ENCODE measurements around the gene SMARCAD1. TPM values are rescaled to one million over a fixed set of nuclear protein-coding genes. Genes with fewer than 3 reads are reported as not detected.
A peak's percentile ranks its signal among the peaks of the same experiment; 100 is the strongest.

The SMARCAD1 gene
- total RNA-seq (10 to 100 TPM; 19.5 to 58.3 TPM), polyA plus RNA-seq (1 to 10 TPM; 7.5 to 9.3 TPM)
- long read RNA-seq, donor 1, full-length matches to known transcripts, result 2 of 2 reads
- long read RNA-seq, donor 1, partial matches to known transcripts, result 0 of 2 reads
- long read RNA-seq, donor 1, other reads (novel, unspliced or antisense), result 0 of 2 reads
- long read RNA-seq, donor 2, full-length matches to known transcripts, result 1 of 1 reads
- long read RNA-seq, donor 2, partial matches to known transcripts, result 0 of 1 reads
- long read RNA-seq, donor 2, other reads (novel, unspliced or antisense), result 0 of 1 reads
- long read RNA-seq, donor 3, full-length matches to known transcripts, result 1 of 1 reads
- long read RNA-seq, donor 3, partial matches to known transcripts, result 0 of 1 reads
- long read RNA-seq, donor 3, other reads (novel, unspliced or antisense), result 0 of 1 reads
- long read RNA-seq, donor 4, full-length matches to known transcripts, result 1 of 1 reads
- long read RNA-seq, donor 4, partial matches to known transcripts, result 0 of 1 reads
- long read RNA-seq, donor 4, other reads (novel, unspliced or antisense), result 0 of 1 reads
- long read RNA-seq, donor 5, full-length matches to known transcripts, result 1 of 1 reads
- long read RNA-seq, donor 5, partial matches to known transcripts, result 0 of 1 reads
- long read RNA-seq, donor 5, other reads (novel, unspliced or antisense), result 0 of 1 reads

DNA sequence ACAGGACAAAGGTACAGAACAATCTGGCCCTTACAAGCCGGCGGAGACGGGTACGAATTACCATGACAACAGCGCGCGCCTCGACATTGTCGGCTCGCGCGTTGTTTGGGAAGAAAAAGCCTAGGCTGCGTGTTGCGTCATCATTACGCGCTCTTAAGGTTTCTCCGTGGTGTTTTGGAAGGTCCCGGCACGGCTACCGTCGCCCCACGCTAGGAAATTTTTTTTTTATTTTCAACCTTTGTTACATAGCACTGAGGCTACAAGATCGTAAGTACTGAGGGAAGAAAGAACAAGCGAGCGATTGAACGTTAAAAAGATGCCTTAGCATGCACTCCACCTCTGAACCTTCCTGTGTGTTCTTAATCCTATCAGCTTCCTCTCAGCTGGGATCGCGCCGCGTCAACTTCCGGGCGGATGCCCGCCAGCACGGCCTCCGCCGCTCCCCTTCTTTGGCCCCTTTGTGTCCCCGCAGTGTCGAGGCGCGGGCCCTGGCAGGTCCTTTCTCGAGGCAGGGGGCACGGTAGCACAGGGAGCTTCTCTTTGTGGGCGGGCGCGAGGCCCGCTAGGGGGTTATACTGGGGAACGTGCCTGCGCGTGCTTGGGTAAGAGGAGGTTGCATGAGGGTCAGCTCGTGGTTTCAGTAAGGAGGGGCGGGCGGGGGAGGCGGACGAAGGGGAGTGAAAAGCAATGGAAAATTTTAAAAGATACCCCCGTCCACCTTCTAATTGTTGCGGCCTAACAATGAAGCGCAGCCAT, at the start of gene SMARCAD1:
Gene SMARCAD1 (plus strand): TSS at position 397 of the 756 bp plus-strand sequence. CDS start 530 bp downstream, outside the sequence.
- H3K9me3 ChIP-seq (ENCODE audit: control insufficient read depth in 4 of 4, insufficient read depth in 3 of 4, low read length in 3 of 4), result no peaks in the 10 kb centered on the region
- peak within 1 kb of the TSS; percentile 93 to 98 for H3K9ac ChIP-seq (ENCODE audit: insufficient read depth in 1 of 2, low read length in 2 of 2)
- TF ChIP-seq, protein P1, sequence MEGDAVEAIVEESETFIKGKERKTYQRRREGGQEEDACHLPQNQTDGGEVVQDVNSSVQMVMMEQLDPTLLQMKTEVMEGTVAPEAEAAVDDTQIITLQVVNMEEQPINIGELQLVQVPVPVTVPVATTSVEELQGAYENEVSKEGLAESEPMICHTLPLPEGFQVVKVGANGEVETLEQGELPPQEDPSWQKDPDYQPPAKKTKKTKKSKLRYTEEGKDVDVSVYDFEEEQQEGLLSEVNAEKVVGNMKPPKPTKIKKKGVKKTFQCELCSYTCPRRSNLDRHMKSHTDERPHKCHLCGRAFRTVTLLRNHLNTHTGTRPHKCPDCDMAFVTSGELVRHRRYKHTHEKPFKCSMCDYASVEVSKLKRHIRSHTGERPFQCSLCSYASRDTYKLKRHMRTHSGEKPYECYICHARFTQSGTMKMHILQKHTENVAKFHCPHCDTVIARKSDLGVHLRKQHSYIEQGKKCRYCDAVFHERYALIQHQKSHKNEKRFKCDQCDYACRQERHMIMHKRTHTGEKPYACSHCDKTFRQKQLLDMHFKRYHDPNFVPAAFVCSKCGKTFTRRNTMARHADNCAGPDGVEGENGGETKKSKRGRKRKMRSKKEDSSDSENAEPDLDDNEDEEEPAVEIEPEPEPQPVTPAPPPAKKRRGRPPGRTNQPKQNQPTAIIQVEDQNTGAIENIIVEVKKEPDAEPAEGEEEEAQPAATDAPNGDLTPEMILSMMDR (IDR thresholded peaks at IDR 0.05; ENCODE audit: control extremely low read depth, extremely low read depth), result no peak
- WGBS, 2 donors, result 0% methylated on average over 57 of the region's 57 CpGs
- DNase-seq, result peak; percentile 96 to 99 (median 99)
- peak within 1 kb of the TSS; percentile 89 to 99 for H3K27ac ChIP-seq (ENCODE audit: low read depth in 1 of 2, low read length in 1 of 2)
- H3K4me3 ChIP-seq, result peak within 1 kb of the TSS; percentile 97
- peaks cover 2 to 13% (median 6%) of the 10 kb centered on the region in 4 donors for H3K36me3 ChIP-seq (ENCODE audit: control insufficient read depth in 4 of 4, insufficient read depth in 4 of 4, low read length in 4 of 4)
- H3K27me3 ChIP-seq (ENCODE audit: control insufficient read depth in 3 of 3, insufficient read depth in 3 of 3, low read length in 2 of 3), result no peaks in the 10 kb centered on the region
- peak; percentile 95 for ATAC-seq (ENCODE audit: insufficient read depth, low FRiP score)
- peaks cover 0 to 16% (median 7%) of the 10 kb centered on the region in 5 donors for H3K4me1 ChIP-seq (ENCODE audit: control insufficient read depth in 5 of 5, insufficient read depth in 5 of 5, low read length in 5 of 5)

- Histone ChIP-seq H3K4me1 (ENCODE audit: control insufficient read depth in 5 of 5, insufficient read depth in 5 of 5, low read length in 5 of 5) (no peaks in the 10 kb centered on the region), H3K36me3 (ENCODE audit: control insufficient read depth in 4 of 4, insufficient read depth in 4 of 4, low read length in 4 of 4) (no peaks in the 10 kb centered on the region), H3K4me3 (no peak overlapping the region), H3K9me3 (ENCODE audit: control insufficient read depth in 4 of 4, insufficient read depth in 3 of 4, low read length in 3 of 4) (no peaks in the 10 kb centered on the region), H3K27me3 (ENCODE audit: control insufficient read depth in 3 of 3, insufficient read depth in 3 of 3, low read length in 2 of 3) (no peaks in the 10 kb centered on the region), H3K9ac (ENCODE audit: insufficient read depth in 1 of 2, low read length in 2 of 2) (no peak overlapping the region), H3K27ac (ENCODE audit: low read depth in 1 of 2, low read length in 1 of 2) (no peak overlapping the region)
- TF ChIP-seq, protein P1 (IDR thresholded peaks at IDR 0.05; ENCODE audit: control extremely low read depth, extremely low read depth), result no peak
- WGBS, 2 donors, result 83 to 87% methylated on average over 3 of the region's 3 CpGs
- DNase-seq (no peak), ATAC-seq (ENCODE audit: insufficient read depth, low FRiP score) (no peak)
Observed at GRCh38 chr4:94158883-94159282, 48.8 kb upstream of the SMARCAD1 start.

GRCh38 chr4:94159790-94160189, 47.9 kb upstream of the SMARCAD1 start:
- TF ChIP-seq, protein P1 (IDR thresholded peaks at IDR 0.05; ENCODE audit: control extremely low read depth, extremely low read depth), result no peak

More at GRCh38 chr4:94159790-94160189, 47.9 kb upstream of the SMARCAD1 start:
- H3K9ac ChIP-seq (ENCODE audit: insufficient read depth in 1 of 2, low read length in 2 of 2), result no peak overlapping the region
- DNase-seq, result no peak
- no peaks in the 10 kb centered on the region for H3K36me3 ChIP-seq (ENCODE audit: control insufficient read depth in 4 of 4, insufficient read depth in 4 of 4, low read length in 4 of 4)
- 93 to 94% methylated on average over 1 of the region's 1 CpG for WGBS, 2 donors
- ATAC-seq (ENCODE audit: insufficient read depth, low FRiP score), result no peak
- no peaks in the 10 kb centered on the region for H3K9me3 ChIP-seq (ENCODE audit: control insufficient read depth in 4 of 4, insufficient read depth in 3 of 4, low read length in 3 of 4)
- H3K4me3 ChIP-seq, result no peak overlapping the region
- H3K27ac ChIP-seq (ENCODE audit: low read depth in 1 of 2, low read length in 1 of 2), result no peak overlapping the region
- no peaks in the 10 kb centered on the region for H3K27me3 ChIP-seq (ENCODE audit: control insufficient read depth in 3 of 3, insufficient read depth in 3 of 3, low read length in 2 of 3)
- no peaks in the 10 kb centered on the region for H3K4me1 ChIP-seq (ENCODE audit: control insufficient read depth in 5 of 5, insufficient read depth in 5 of 5, low read length in 5 of 5)

Data from lung (tissue), 16 donors.